Measurements from ENCODE around the gene C7. TPM values are rescaled to one million over a fixed set of nuclear protein-coding genes. Genes with fewer than 3 reads are reported as not detected.

The C7 gene
- total RNA-seq, 1 experiment from 2014 or later, result 0.74 TPM

- H4K20me1 ChIP-seq (ENCODE audit: insufficient read depth), result no peaks in the 10 kb centered on the region
- H3K36me3 ChIP-seq (ENCODE audit: control insufficient read depth in 1 of 2, insufficient read depth in 2 of 2, low read length in 2 of 2), result no peaks in the 10 kb centered on the region
- ATAC-seq (no peak), DNase-seq (ENCODE audit: low read depth, low spot score) (no peak)
- RAD21 ChIA-PET (ENCODE audit: low non-redundant PET in 1 of 2, low total read pairs in 2 of 2, uncharacterized antibody in 2 of 2, unreplicated experiment in 2 of 2), result interaction anchor here in 1 of 2 experiments (0.5 kb wide), 1 partner anchor 113 kb away, joined by 3 read pairs; no protein-coding TSS in a partner anchor
- H3K9me3 ChIP-seq (ENCODE audit: control insufficient read depth in 1 of 2, insufficient read depth in 1 of 2, low read depth in 1 of 2, low read length in 2 of 2), result 0 out of 4 replicates have a peak, but pooled peaks cover 0 to 3% of the 10 kb centered on the region in 2 experiments
- TF ChIP-seq ELF1 (IDR thresholded peaks at IDR 0.05; ENCODE audit: borderline replicate concordance, low read depth), result no peak
- no peak for TF ChIP-seq TCF7L2 (IDR thresholded peaks at IDR 0.05; ENCODE audit: borderline replicate concordance, extremely low read depth, insufficient read depth, insufficient read length)
- TF ChIP-seq SP1 (IDR thresholded peaks at IDR 0.05; ENCODE audit: low read depth), result no peak
- TF ChIP-seq JUND (IDR thresholded peaks at IDR 0.05), result no peak
- TF ChIP-seq EZH2phosphoT487 (IDR thresholded peaks at IDR 0.05; ENCODE audit: borderline replicate concordance), result no peak
- no peak overlapping the region for H3K9ac ChIP-seq (ENCODE audit: low read length)
- POLR2A ChIA-PET, result no interaction called here
- H2AFZ ChIP-seq (ENCODE audit: low read depth, low read length, poor library complexity, severe bottlenecking), result no peak overlapping the region
- BruUV-seq (replicated peaks), result no TSS peak
- H3K27ac ChIP-seq (ENCODE audit: low read depth, low read length), result no peak overlapping the region
- no peak overlapping the region for H3K4me2 ChIP-seq (ENCODE audit: low read length)
- no peaks in the 10 kb centered on the region for H3K9me2 ChIP-seq (ENCODE audit: insufficient read depth)
- H3K4me1 ChIP-seq (ENCODE audit: control insufficient read depth in 1 of 2, insufficient read depth in 2 of 2, low read length in 2 of 2), result no peaks in the 10 kb centered on the region
- CTCF ChIA-PET, result no interaction called here
- H3K79me2 ChIP-seq (ENCODE audit: insufficient read depth, low read length), result no peaks in the 10 kb centered on the region
- H3K4me3 ChIP-seq (replicated peaks in 1 of 2; ENCODE audit: low read depth in 1 of 2, low read length in 2 of 2), result no peak overlapping the region
- H3K27me3 ChIP-seq (ENCODE audit: insufficient read depth, low read length), result no peaks in the 10 kb centered on the region
- intact Hi-C loops (cut with micrococcal nuclease), result no loop called here
These were observed 75.6 kb downstream of the C7 start for GRCh38 chr5:40984884-40985283.

GRCh38 chr5:40985501-40985900, 76.2 kb downstream of the C7 start:
- CTCF ChIA-PET, result no interaction called here
- BruUV-seq (replicated peaks), result no TSS peak
- H2AFZ ChIP-seq (ENCODE audit: low read depth, low read length, poor library complexity, severe bottlenecking), result no peak overlapping the region
- TF ChIP-seq, protein P1, sequence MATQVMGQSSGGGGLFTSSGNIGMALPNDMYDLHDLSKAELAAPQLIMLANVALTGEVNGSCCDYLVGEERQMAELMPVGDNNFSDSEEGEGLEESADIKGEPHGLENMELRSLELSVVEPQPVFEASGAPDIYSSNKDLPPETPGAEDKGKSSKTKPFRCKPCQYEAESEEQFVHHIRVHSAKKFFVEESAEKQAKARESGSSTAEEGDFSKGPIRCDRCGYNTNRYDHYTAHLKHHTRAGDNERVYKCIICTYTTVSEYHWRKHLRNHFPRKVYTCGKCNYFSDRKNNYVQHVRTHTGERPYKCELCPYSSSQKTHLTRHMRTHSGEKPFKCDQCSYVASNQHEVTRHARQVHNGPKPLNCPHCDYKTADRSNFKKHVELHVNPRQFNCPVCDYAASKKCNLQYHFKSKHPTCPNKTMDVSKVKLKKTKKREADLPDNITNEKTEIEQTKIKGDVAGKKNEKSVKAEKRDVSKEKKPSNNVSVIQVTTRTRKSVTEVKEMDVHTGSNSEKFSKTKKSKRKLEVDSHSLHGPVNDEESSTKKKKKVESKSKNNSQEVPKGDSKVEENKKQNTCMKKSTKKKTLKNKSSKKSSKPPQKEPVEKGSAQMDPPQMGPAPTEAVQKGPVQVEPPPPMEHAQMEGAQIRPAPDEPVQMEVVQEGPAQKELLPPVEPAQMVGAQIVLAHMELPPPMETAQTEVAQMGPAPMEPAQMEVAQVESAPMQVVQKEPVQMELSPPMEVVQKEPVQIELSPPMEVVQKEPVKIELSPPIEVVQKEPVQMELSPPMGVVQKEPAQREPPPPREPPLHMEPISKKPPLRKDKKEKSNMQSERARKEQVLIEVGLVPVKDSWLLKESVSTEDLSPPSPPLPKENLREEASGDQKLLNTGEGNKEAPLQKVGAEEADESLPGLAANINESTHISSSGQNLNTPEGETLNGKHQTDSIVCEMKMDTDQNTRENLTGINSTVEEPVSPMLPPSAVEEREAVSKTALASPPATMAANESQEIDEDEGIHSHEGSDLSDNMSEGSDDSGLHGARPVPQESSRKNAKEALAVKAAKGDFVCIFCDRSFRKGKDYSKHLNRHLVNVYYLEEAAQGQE (IDR thresholded peaks at IDR 0.05; ENCODE audit: low read depth), result no peak
- TF ChIP-seq TCF7L2 (IDR thresholded peaks at IDR 0.05; ENCODE audit: borderline replicate concordance, extremely low read depth, insufficient read depth, insufficient read length), result no peak
- no peak for TF ChIP-seq POLR2A (IDR thresholded peaks at IDR 0.05; ENCODE audit: borderline replicate concordance, extremely low read depth, insufficient read depth, insufficient read length)
- TF ChIP-seq ELF1 (IDR thresholded peaks at IDR 0.05; ENCODE audit: borderline replicate concordance, low read depth), result no peak
- TF ChIP-seq YY1 (IDR thresholded peaks at IDR 0.05; ENCODE audit: extremely low read depth, insufficient replicate concordance, low read depth, low read length), result no peak
- no peak for TF ChIP-seq EGR1 (IDR thresholded peaks at IDR 0.05; ENCODE audit: low read depth)
- no peak for TF ChIP-seq SP1 (IDR thresholded peaks at IDR 0.05; ENCODE audit: low read depth)
- no peak for TF ChIP-seq CBX3 (IDR thresholded peaks at IDR 0.05; ENCODE audit: low read depth)
- no peaks in the 10 kb centered on the region for H3K27me3 ChIP-seq (ENCODE audit: insufficient read depth, low read length)
- no peaks in the 10 kb centered on the region for H3K4me1 ChIP-seq (ENCODE audit: control insufficient read depth in 1 of 2, insufficient read depth in 2 of 2, low read length in 2 of 2)
- no peaks in the 10 kb centered on the region for H3K36me3 ChIP-seq (ENCODE audit: control insufficient read depth in 1 of 2, insufficient read depth in 2 of 2, low read length in 2 of 2)
- H3K9me2 ChIP-seq (ENCODE audit: insufficient read depth), result no peaks in the 10 kb centered on the region
- POLR2A ChIA-PET, result no interaction called here
- intact Hi-C loops (cut with micrococcal nuclease), result no loop called here
- no peak overlapping the region for H3K27ac ChIP-seq (ENCODE audit: low read depth, low read length)
- H3K79me2 ChIP-seq (ENCODE audit: insufficient read depth, low read length), result no peaks in the 10 kb centered on the region
- ATAC-seq (no peak), DNase-seq (ENCODE audit: low read depth, low spot score) (no peak)
- H3K4me3 ChIP-seq (replicated peaks in 1 of 2; ENCODE audit: low read depth in 1 of 2, low read length in 2 of 2), result no peak overlapping the region
- H3K9me3 ChIP-seq (ENCODE audit: control insufficient read depth in 1 of 2, insufficient read depth in 1 of 2, low read depth in 1 of 2, low read length in 2 of 2), result 0 out of 4 replicates have a peak, but pooled peaks cover 0 to 3% of the 10 kb centered on the region in 2 experiments
- RAD21 ChIA-PET (ENCODE audit: low non-redundant PET in 1 of 2, low total read pairs in 2 of 2, uncharacterized antibody in 2 of 2, unreplicated experiment in 2 of 2), result no interaction called here
- no peaks in the 10 kb centered on the region for H4K20me1 ChIP-seq (ENCODE audit: insufficient read depth)
- no peak overlapping the region for H3K9ac ChIP-seq (ENCODE audit: low read length)
- no peak overlapping the region for H3K4me2 ChIP-seq (ENCODE audit: low read length)

Data from HCT116 (cell line).